Fibroblast of villous mesenchyme (primary cell): ENCODE data around the gene SLC2A6. TPM values are rescaled to one million over a fixed set of nuclear protein-coding genes. Genes with fewer than 3 reads are reported as not detected.

Experiments
- DNase-seq: peaks from one replicate; pipeline ENCODE4 v3.0.0-alpha.2; 2010; ENCODE audit warnings: low read depth
- H3K4me3 ChIP-seq: 2 replicates; pipeline ENCODE4 v1.5.1; 2011; ENCODE audit warnings: low read depth, mild to moderate bottlenecking, low read length
- CTCF ChIP-seq: IDR thresholded peaks from 2 replicates; pipeline ENCODE4 v1.5.1; 2012; ENCODE audit warnings: low read depth, mild to moderate bottlenecking, low read length; ENCODE audit not compliant: insufficient read depth
- total RNA-seq: library from RNA; depleted of rRNA; stranded (reverse); fragments of >200 nt; gene quantifications from 2 replicates; pipeline ENCODE4 v1.2.3, GENCODE V29; 2012

SLC2A6 gene
- total RNA-seq, 1 donor: 41.9 TPM

- H3K4me3 ChIP-seq: no peak overlapping the region
- DNase-seq: no peak
- no peak for TF ChIP-seq CTCF
Measured at GRCh38 chr9:133433351-133433843, 45.5 kb downstream of the SLC2A6 start.

GRCh38 chr9:133430244-133430643, 48.7 kb downstream of the SLC2A6 start:
- no peak for TF ChIP-seq CTCF
- no peak for DNase-seq

GRCh38 chr9:133429641-133430161, 49.2 kb downstream of the SLC2A6 start:
- DNase-seq: no peak
- peak; percentile 53 for TF ChIP-seq CTCF

More at GRCh38 chr9:133430244-133430643, 48.7 kb downstream of the SLC2A6 start:
- no peak overlapping the region for H3K4me3 ChIP-seq

GRCh38 chr9:133429214-133429613, 49.7 kb downstream of the SLC2A6 start:
- DNase-seq: no peak

More at GRCh38 chr9:133429641-133430161, 49.2 kb downstream of the SLC2A6 start:
- no peak overlapping the region for H3K4me3 ChIP-seq

GRCh38 chr9:133428617-133429101, 50.2 kb downstream of the SLC2A6 start:
- peak overlapping the region; percentile 29 for H3K4me3 ChIP-seq
- no peak for TF ChIP-seq CTCF
- no peak for DNase-seq

More at GRCh38 chr9:133429214-133429613, 49.7 kb downstream of the SLC2A6 start:
- H3K4me3 ChIP-seq: no peak overlapping the region
- no peak for TF ChIP-seq CTCF

GRCh38 chr9:133427658-133428348, 51.1 kb downstream of the SLC2A6 start:
- no peak for DNase-seq
- TF ChIP-seq CTCF: no peak

GRCh38 chr9:133426011-133426410, 52.9 kb downstream of the SLC2A6 start:
- no peak for DNase-seq
- H3K4me3 ChIP-seq: no peak overlapping the region
- TF ChIP-seq CTCF: no peak

More at GRCh38 chr9:133427658-133428348, 51.1 kb downstream of the SLC2A6 start:
- H3K4me3 ChIP-seq: peak overlapping the region; percentile 37
